ENCODE measurements around the gene SGTA. TPM values are rescaled to one million over a fixed set of nuclear protein-coding genes. Genes with fewer than 3 reads are reported as not detected.
A peak's percentile ranks its signal among the peaks of the same experiment; 100 is the strongest.

SGTA gene
- total and polyA plus RNA-seq, 2 of the 13 experiments (the other 11 are each of a cell fraction or from before 2014, with no cell fraction given): 43.9 to 47.4 TPM

- TF ChIP-seq ZNF687 (CRISPR knock-in tag; IDR thresholded peaks at IDR 0.05) (peak; percentile 80), HES4 (CRISPR knock-in tag; IDR thresholded peaks at IDR 0.05; ENCODE audit: borderline replicate concordance) (no peak), RARG (CRISPR knock-in tag; IDR thresholded peaks at IDR 0.05; ENCODE audit: low read depth) (no peak), TRIM22 (IDR thresholded peaks at IDR 0.05) (no peak), KLF13 (CRISPR knock-in tag; IDR thresholded peaks at IDR 0.05) (no peak), MNT (IDR thresholded peaks at IDR 0.05) (0 out of 2 replicates have a peak, but pooled peaks have one; percentile 17), ZKSCAN5 (CRISPR knock-in tag; IDR thresholded peaks at IDR 0.05) (no peak), ZNF781 (CRISPR knock-in tag; IDR thresholded peaks at IDR 0.05; ENCODE audit: borderline replicate concordance, not compliant biosample characterization) (no peak), ZBTB3 (CRISPR knock-in tag; IDR thresholded peaks at IDR 0.05; ENCODE audit: borderline replicate concordance, low read depth) (0 out of 2 replicates have a peak, but pooled peaks have one; percentile 28), CBX5 (CRISPR knock-in tag; IDR thresholded peaks at IDR 0.05; ENCODE audit: borderline replicate concordance) (peak; percentile 91; the same call in 1 of the 2 replicates), ZNF879 (CRISPR knock-in tag; IDR thresholded peaks at IDR 0.05) (0 out of 2 replicates have a peak, but pooled peaks have one; percentile 33), GZF1 (CRISPR knock-in tag; IDR thresholded peaks at IDR 0.05) (no peak), ZSCAN22 (CRISPR knock-in tag; IDR thresholded peaks at IDR 0.05) (no peak; the same call in 1 of the 2 replicates), ZNF44 (CRISPR knock-in tag; IDR thresholded peaks at IDR 0.05) (no peak), TRIM24 (CRISPR knock-in tag; IDR thresholded peaks at IDR 0.05) (no peak), ZMYM3 (CRISPR knock-in tag; IDR thresholded peaks at IDR 0.05) (peak; percentile 17; the same call in 1 of the 2 replicates), MIER3 (CRISPR knock-in tag; IDR thresholded peaks at IDR 0.05; ENCODE audit: borderline replicate concordance) (peak; percentile 81; the same call in 1 of the 2 replicates), HOMEZ (CRISPR knock-in tag; IDR thresholded peaks at IDR 0.05; ENCODE audit: low read depth) (0 out of 2 replicates have a peak, but pooled peaks have one; percentile 23)
Observed at GRCh38 chr19:2819540-2820111, 36.6 kb upstream of the SGTA start, which contains the start of gene ZNF554 (continued).

All from HepG2 (cell line).